HEK293 (cell line): ENCODE data around the gene NOP10.

ENCODE experiments used
- BCL6B ChIP-seq: fragments of 450-650 bp; formaldehyde crosslinking; IDR thresholded peaks from 2 replicates; pipeline ENCODE4 v1.5.1; 2017; ENCODE audit warnings: missing biosample characterization, missing genetic modification characterization
- GLIS1 ChIP-seq: fragments of 450-650 bp; formaldehyde crosslinking; IDR thresholded peaks from 2 replicates; pipeline ENCODE4 v1.5.1; 2016; ENCODE audit warnings: missing biosample characterization, missing genetic modification characterization
- KLF7 ChIP-seq: fragments of 450-650 bp; formaldehyde crosslinking; IDR thresholded peaks from 2 replicates; pipeline ENCODE4 v1.5.1; 2016; ENCODE audit warnings: missing biosample characterization, missing genetic modification characterization, borderline replicate concordance
- SETDB1 ChIP-seq: IDR thresholded peaks from one replicate; pipeline ENCODE4 v1.6.1; 2017; ENCODE audit warnings: mild to moderate bottlenecking, low read length, moderate library complexity, mixed read lengths; ENCODE audit not compliant: insufficient read length
- SP3 ChIP-seq: fragments of 450-650 bp; formaldehyde crosslinking; IDR thresholded peaks from 2 replicates; pipeline ENCODE4 v1.5.1; 2016; ENCODE audit warnings: missing biosample characterization, missing genetic modification characterization
- TCF7L2 ChIP-seq: IDR thresholded peaks from 2 replicates; pipeline ENCODE4 v1.6.1; 2011; ENCODE audit warnings: low read depth, mild to moderate bottlenecking, inconsistent platforms, low read length, moderate library complexity, borderline replicate concordance
- ZBTB17 ChIP-seq: fragments of 450-650 bp; formaldehyde crosslinking; IDR thresholded peaks from 2 replicates; pipeline ENCODE4 v1.5.1; 2016; ENCODE audit warnings: missing biosample characterization, missing genetic modification characterization
- ZBTB21 ChIP-seq: fragments of 450-650 bp; formaldehyde crosslinking; IDR thresholded peaks from 2 replicates; pipeline ENCODE4 v1.5.1; 2017; ENCODE audit warnings: missing biosample characterization, missing genetic modification characterization
- ZBTB26 ChIP-seq: fragments of 450-650 bp; formaldehyde crosslinking; optimal IDR thresholded peaks from 2 replicates; pipeline ENCODE3; 2016; ENCODE audit warnings: missing biosample characterization, mild to moderate bottlenecking, missing genetic modification characterization
- ZIC2 ChIP-seq: fragments of 450-650 bp; formaldehyde crosslinking; IDR thresholded peaks from 2 replicates; pipeline ENCODE4 v1.5.1; 2016; ENCODE audit warnings: missing biosample characterization, missing genetic modification characterization
- ZNF148 ChIP-seq: fragments of 450-650 bp; formaldehyde crosslinking; IDR thresholded peaks from 2 replicates; pipeline ENCODE4 v1.5.0; 2017; ENCODE audit warnings: missing biosample characterization, missing genetic modification characterization, borderline replicate concordance
- ZNF174 ChIP-seq: fragments of 450-650 bp; formaldehyde crosslinking; IDR thresholded peaks from 2 replicates; pipeline ENCODE4 v1.5.0; 2017; ENCODE audit warnings: missing biosample characterization, mild to moderate bottlenecking, missing genetic modification characterization
- ZNF175 ChIP-seq: fragments of 450-650 bp; formaldehyde crosslinking; IDR thresholded peaks from 2 replicates; pipeline ENCODE4 v1.5.1; 2016; ENCODE audit warnings: missing biosample characterization, missing genetic modification characterization
- ZNF202 ChIP-seq: fragments of 450-650 bp; formaldehyde crosslinking; IDR thresholded peaks from 2 replicates; pipeline ENCODE4 v1.5.1; 2016; ENCODE audit warnings: missing biosample characterization, missing genetic modification characterization, borderline replicate concordance
- ZNF211 ChIP-seq: fragments of 450-650 bp; formaldehyde crosslinking; IDR thresholded peaks from 2 replicates; pipeline ENCODE4 v1.5.1; 2016; ENCODE audit warnings: low read depth, missing biosample characterization, missing genetic modification characterization
- ZNF221 ChIP-seq: fragments of 450-650 bp; formaldehyde crosslinking; IDR thresholded peaks from 2 replicates; pipeline ENCODE4 v1.5.1; 2017; ENCODE audit warnings: missing biosample characterization, missing genetic modification characterization, borderline replicate concordance
- ZNF266 ChIP-seq: fragments of 450-650 bp; formaldehyde crosslinking; IDR thresholded peaks from 2 replicates; pipeline ENCODE4 v1.5.1; 2016; ENCODE audit warnings: missing biosample characterization, missing genetic modification characterization, low read depth
- ZNF341 ChIP-seq: fragments of 450-650 bp; formaldehyde crosslinking; IDR thresholded peaks from 2 replicates; pipeline ENCODE4; 2016; ENCODE audit warnings: low read depth, missing biosample characterization, missing genetic modification characterization
- ZNF354C ChIP-seq: fragments of 450-650 bp; formaldehyde crosslinking; IDR thresholded peaks from 2 replicates; pipeline ENCODE4 v1.5.1; 2016; ENCODE audit warnings: missing biosample characterization, missing genetic modification characterization, low read depth, borderline replicate concordance
- ZNF366 ChIP-seq: fragments of 450-650 bp; formaldehyde crosslinking; conservative IDR thresholded peaks from 2 replicates; pipeline ENCODE4 v1.5.1; 2016; ENCODE audit warnings: missing biosample characterization, missing genetic modification characterization
- ZNF391 ChIP-seq: fragments of 450-650 bp; formaldehyde crosslinking; IDR thresholded peaks from 2 replicates; pipeline ENCODE4 v1.5.1; 2016; ENCODE audit warnings: low read depth, missing biosample characterization, missing genetic modification characterization, borderline replicate concordance
- ZNF48 ChIP-seq: fragments of 450-650 bp; formaldehyde crosslinking; IDR thresholded peaks from 2 replicates; pipeline ENCODE4 v1.5.1; 2016; ENCODE audit warnings: missing biosample characterization, missing genetic modification characterization
- ZNF488 ChIP-seq: fragments of 450-650 bp; formaldehyde crosslinking; IDR thresholded peaks from 2 replicates; pipeline ENCODE4 v1.5.1; 2016; ENCODE audit warnings: missing biosample characterization, missing genetic modification characterization
- ZNF510 ChIP-seq: fragments of 450-650 bp; formaldehyde crosslinking; IDR thresholded peaks from 2 replicates; pipeline ENCODE4 v1.5.1; 2018; ENCODE audit warnings: mild to moderate bottlenecking, missing genetic modification characterization, missing biosample characterization; ENCODE audit not compliant: insufficient replicate concordance
- ZNF529 ChIP-seq: fragments of 450-650 bp; formaldehyde crosslinking; IDR thresholded peaks from 2 replicates; pipeline ENCODE4 v1.5.1; 2017; ENCODE audit warnings: missing genetic modification characterization, missing biosample characterization; ENCODE audit not compliant: insufficient replicate concordance
- ZNF585B ChIP-seq: fragments of 450-650 bp; formaldehyde crosslinking; IDR thresholded peaks from 2 replicates; pipeline ENCODE4 v1.5.1; 2016; ENCODE audit warnings: missing biosample characterization, missing genetic modification characterization
- ZNF621 ChIP-seq: fragments of 450-650 bp; formaldehyde crosslinking; IDR thresholded peaks from 2 replicates; pipeline ENCODE4 v1.5.1; 2017; ENCODE audit warnings: missing biosample characterization, missing genetic modification characterization
- ZNF660 ChIP-seq: fragments of 450-650 bp; IDR thresholded peaks from 2 replicates; pipeline ENCODE4 v1.5.1; 2018; ENCODE audit warnings: missing biosample characterization, mild to moderate bottlenecking, missing genetic modification characterization
- ZNF670 ChIP-seq: fragments of 450-650 bp; formaldehyde crosslinking; IDR thresholded peaks from 2 replicates; pipeline ENCODE4 v1.5.1; 2016; ENCODE audit warnings: missing biosample characterization, missing genetic modification characterization, low read depth
- ZNF777 ChIP-seq: fragments of 450-650 bp; formaldehyde crosslinking; IDR thresholded peaks from 2 replicates; pipeline ENCODE4 v1.5.1; 2017; ENCODE audit warnings: missing biosample characterization, missing genetic modification characterization, borderline replicate concordance
- TF ChIP-seq, protein P1 (sequence below): fragments of 450-650 bp; formaldehyde crosslinking; IDR thresholded peaks from 2 replicates; pipeline ENCODE4 v1.5.1; 2016; ENCODE audit warnings: missing biosample characterization, missing genetic modification characterization

Gene NOP10

DNA sequence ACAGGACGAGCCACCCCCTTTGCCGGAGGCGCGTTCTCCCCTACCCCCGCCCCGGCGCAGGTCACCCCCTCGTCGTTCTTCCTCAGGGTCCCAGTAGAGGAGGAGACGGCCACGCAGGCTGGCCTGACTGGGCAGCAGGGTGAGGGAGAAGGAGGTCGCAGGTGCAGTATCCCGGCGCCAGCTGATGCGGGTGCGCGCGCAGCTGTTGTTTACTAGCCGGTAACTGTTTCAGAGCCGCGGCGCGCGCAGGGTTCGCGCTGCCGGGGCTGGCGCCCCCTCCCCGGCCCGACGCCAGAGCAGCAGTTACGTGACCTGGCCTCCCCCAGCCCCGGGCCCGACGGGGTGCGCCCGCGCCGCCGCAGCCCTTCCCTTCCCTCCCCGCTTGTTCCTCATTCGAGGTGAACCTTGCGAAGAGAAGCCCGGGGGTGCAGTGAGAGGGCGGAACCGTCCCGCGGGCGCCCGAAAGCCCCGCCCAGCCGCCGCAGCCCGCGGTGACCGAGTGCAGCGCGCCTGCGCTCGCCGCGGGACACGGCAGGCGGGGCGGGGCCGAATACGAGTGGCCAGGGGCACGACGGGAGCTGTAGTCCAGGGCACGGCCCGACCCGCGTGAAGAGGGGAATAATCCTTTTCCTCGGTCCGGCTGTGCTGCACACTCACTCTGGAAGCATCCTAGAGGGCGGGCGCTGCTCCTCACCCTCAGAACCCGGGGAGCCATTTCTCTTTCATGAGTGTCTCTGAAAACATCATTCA, 5.2 kb downstream of the NOP10 start, which contains the start of gene SLC12A6 (continued):
- TF ChIP-seq ZNF148 (tag by site-specific recombination) (no peak), SP3 (tag by site-specific recombination) (no peak; the same call in 1 of the 2 replicates), ZNF621 (tag by site-specific recombination) (no peak), ZNF341 (tag by site-specific recombination) (peak; percentile 72), ZNF660 (tag by site-specific recombination) (0 out of 2 replicates have a peak, but pooled peaks have one; percentile 19), ZNF529 (tag by site-specific recombination) (no peak), ZNF585B (tag by site-specific recombination) (no peak), TCF7L2 (no peak), ZNF266 (tag by site-specific recombination) (no peak), ZNF354C (tag by site-specific recombination) (no peak), ZNF670 (tag by site-specific recombination) (no peak), ZBTB17 (tag by site-specific recombination) (peak; percentile 61), SETDB1 (no peak), ZNF366 (tag by site-specific recombination) (peak; percentile 68), KLF7 (tag by site-specific recombination) (no peak), ZIC2 (tag by site-specific recombination) (no peak), ZNF202 (tag by site-specific recombination) (no peak), ZNF510 (no peak), ZBTB21 (no peak), ZNF174 (tag by site-specific recombination) (no peak), ZNF221 (tag by site-specific recombination) (no peak), ZNF391 (tag by site-specific recombination) (no peak), ZNF488 (tag by site-specific recombination) (no peak), GLIS1 (tag by site-specific recombination) (no peak), ZNF211 (tag by site-specific recombination) (no peak), BCL6B (tag by site-specific recombination) (no peak), ZNF175 (tag by site-specific recombination) (no peak), ZNF777 (tag by site-specific recombination) (no peak), ZNF48 (tag by site-specific recombination) (no peak), ZBTB26 (tag by site-specific recombination) (peak; percentile 86)
- TF ChIP-seq, protein P1, sequence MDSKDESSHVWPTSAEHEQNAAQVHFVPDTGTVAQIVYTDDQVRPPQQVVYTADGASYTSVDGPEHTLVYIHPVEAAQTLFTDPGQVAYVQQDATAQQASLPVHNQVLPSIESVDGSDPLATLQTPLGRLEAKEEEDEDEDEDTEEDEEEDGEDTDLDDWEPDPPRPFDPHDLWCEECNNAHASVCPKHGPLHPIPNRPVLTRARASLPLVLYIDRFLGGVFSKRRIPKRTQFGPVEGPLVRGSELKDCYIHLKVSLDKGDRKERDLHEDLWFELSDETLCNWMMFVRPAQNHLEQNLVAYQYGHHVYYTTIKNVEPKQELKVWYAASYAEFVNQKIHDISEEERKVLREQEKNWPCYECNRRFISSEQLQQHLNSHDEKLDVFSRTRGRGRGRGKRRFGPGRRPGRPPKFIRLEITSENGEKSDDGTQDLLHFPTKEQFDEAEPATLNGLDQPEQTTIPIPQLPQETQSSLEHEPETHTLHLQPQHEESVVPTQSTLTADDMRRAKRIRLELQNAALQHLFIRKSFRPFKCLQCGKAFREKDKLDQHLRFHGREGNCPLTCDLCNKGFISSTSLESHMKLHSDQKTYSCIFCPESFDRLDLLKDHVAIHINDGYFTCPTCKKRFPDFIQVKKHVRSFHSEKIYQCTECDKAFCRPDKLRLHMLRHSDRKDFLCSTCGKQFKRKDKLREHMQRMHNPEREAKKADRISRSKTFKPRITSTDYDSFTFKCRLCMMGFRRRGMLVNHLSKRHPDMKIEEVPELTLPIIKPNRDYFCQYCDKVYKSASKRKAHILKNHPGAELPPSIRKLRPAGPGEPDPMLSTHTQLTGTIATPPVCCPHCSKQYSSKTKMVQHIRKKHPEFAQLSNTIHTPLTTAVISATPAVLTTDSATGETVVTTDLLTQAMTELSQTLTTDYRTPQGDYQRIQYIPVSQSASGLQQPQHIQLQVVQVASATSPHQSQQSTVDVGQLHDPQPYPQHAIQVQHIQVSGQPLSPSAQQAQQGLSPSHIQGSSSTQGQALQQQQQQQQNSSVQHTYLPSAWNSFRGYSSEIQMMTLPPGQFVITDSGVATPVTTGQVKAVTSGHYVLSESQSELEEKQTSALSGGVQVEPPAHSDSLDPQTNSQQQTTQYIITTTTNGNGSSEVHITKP (tag by site-specific recombination) = no peak
